HT-29 (cell line): ENCODE data around the gene PIF1. TPM values are rescaled to one million over a fixed set of nuclear protein-coding genes. Genes with fewer than 3 reads are reported as not detected.
"Not testable (repeated sequence)": the region's sequence is repeated elsewhere in the genome, so short reads cannot be mapped to it uniquely, and the experiment has no call there.

ENCODE experiments used
- DNase-seq: peaks from one replicate; pipeline ENCODE4 v3.0.0-alpha.2; 2015; ENCODE audit warnings: low spot score
- total RNA-seq: library from RNA; depleted of rRNA; stranded (reverse); fragments of >200 nt; shearing (Covaris generic); gene quantifications from 2 replicates; pipeline ENCODE4 v1.2.3, GENCODE V29; 2014

PIF1 gene
- total RNA-seq, 1 experiment from 2014 or later = 66.2 TPM

GRCh38 chr15:64847876-64848716 is 22.6 kb upstream of the PIF1 start:
- DNase-seq = no peak

- DNase-seq = no peak
These were observed 22.0 kb upstream of the PIF1 start for GRCh38 chr15:64847448-64847847.

- DNase-seq = no peak
These were observed 21.6 kb upstream of the PIF1 start for GRCh38 chr15:64847016-64847415.

GRCh38 chr15:64845831-64846595 is 20.6 kb upstream of the PIF1 start:
- DNase-seq = no peak

GRCh38 chr15:64845183-64845611 is 19.8 kb upstream of the PIF1 start:
- no peak for DNase-seq

GRCh38 chr15:64844576-64845145 is 19.2 kb upstream of the PIF1 start:
- DNase-seq = no peak

GRCh38 chr15:64843991-64844390 is 18.5 kb upstream of the PIF1 start:
- no peak for DNase-seq

GRCh38 chr15:64842986-64843561 is 17.6 kb upstream of the PIF1 start:
- no peak for DNase-seq

GRCh38 chr15:64842096-64842939 is 16.9 kb upstream of the PIF1 start:
- peak; percentile 46 for DNase-seq

GRCh38 chr15:64841344-64842095 is 16.1 kb upstream of the PIF1 start, which contains the start of gene PLEKHO2:
TSS of gene PLEKHO2 (plus strand) at chr15:64841915. CDS start at chr15:64842017, 102 bp downstream.
- DNase-seq = peak; percentile 92

GRCh38 chr15:64841060-64841343 is 15.6 kb upstream of the PIF1 start:
- DNase-seq = no peak

GRCh38 chr15:64837502-64837901 is 12.1 kb upstream of the PIF1 start:
- DNase-seq = no peak

GRCh38 chr15:64836023-64836536 is 10.6 kb upstream of the PIF1 start:
- no peak for DNase-seq

GRCh38 chr15:64833690-64834089 is 8.2 kb upstream of the PIF1 start:
- no peak for DNase-seq

GRCh38 chr15:64828985-64829384 is 3.5 kb upstream of the PIF1 start:
- DNase-seq = no peak

GRCh38 chr15:64824929-64825430 is 467 bp downstream of the PIF1 start:
- DNase-seq = no peak

- DNase-seq = no peak
These were observed 9.0 kb downstream of the PIF1 start for GRCh38 chr15:64816452-64816851.

- not testable (repeated sequence) for DNase-seq
These were observed 10.5 kb downstream of the PIF1 start for GRCh38 chr15:64814965-64815364.

- not testable (repeated sequence) for DNase-seq
These were observed 11.2 kb downstream of the PIF1 start for GRCh38 chr15:64814283-64814682.

- DNase-seq = no peak
These were observed 12.4 kb downstream of the PIF1 start for GRCh38 chr15:64813075-64813474.
